ENCODE measurements around the gene VMO1.

DNA sequence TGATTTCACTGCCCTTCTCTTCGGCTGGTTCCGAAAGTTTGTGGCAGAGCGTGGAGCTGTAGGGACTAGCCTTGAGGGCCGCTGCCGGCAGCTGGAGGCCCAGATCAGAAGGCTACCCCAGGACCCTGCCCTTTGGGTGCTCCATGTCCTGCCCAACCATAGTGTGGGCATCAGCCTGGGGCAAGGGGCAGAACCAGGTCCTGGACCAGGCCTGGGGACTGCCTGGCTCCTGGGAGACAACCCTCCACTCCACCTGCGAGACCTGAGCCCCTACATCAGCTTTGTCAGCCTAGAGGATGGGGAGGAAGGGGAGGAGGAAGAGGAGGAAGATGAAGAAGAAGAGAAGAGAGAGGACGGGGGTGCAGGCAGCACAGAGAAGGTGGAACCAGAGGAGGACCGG lies 45.6 kb downstream of the VMO1 start:
- TF ChIP-seq EZH2 (IDR thresholded peaks at IDR 0.05; ENCODE audit: insufficient read depth, poor library complexity, severe bottlenecking) (no peak), EZH2phosphoT487 (IDR thresholded peaks at IDR 0.05; ENCODE audit: insufficient read depth, low read depth) (no peak)
